ENCODE results near the gene FSTL4. TPM values are rescaled to one million over a fixed set of nuclear protein-coding genes. Genes with fewer than 3 reads are reported as not detected.

The FSTL4 gene
- total and polyA plus RNA-seq, 2 experiments from 2014 or later, result 1.4 to 2.8 TPM

DNA sequence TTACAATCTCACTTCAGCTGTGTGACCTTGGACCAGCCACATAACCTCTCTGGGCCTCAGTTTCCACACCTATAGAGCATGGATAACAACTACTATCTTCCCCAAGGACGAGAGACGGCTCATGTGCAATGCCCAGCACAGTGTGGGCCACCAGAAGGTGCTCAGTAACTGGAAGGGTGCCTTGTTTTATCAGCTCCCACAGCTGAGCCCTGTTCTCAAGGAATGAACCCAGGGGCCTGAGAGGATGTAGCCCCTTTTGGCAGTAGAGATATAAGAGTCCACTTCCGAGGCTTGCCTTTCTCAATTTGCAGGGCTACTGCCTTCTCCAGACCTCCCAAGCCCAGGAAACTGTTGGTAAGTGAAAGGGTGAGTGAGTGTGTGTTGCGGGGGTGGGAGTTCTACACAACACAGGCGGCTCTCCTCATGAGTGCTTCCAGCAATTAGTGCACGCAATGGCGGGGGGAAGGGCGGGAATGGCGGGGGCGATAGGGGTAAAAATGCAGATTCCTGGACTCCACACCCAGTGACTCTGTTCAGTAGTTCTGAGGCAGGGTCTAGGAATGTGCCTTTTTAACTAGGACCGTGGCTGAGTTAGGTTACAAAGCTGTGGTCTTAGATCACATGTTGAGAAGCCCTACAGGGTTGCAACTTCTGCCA, 185.1 kb downstream of the FSTL4 start:
- no peak overlapping the region for H3K4me3 Mint-ChIP-seq
- TF ChIP-seq ZNF114 (CRISPR knock-in tag; IDR thresholded peaks at IDR 0.05), result no peak
- TF ChIP-seq EZH2 (IDR thresholded peaks at IDR 0.05; ENCODE audit: low read depth, unreplicated experiment), result no peak
- TF ChIP-seq POLR2AphosphoS5 (IDR thresholded peaks at IDR 0.05; ENCODE audit: low read depth), result no peak
- TF ChIP-seq STAT1 (IDR thresholded peaks at IDR 0.05; ENCODE audit: unreplicated experiment), result no peak
- TF ChIP-seq ZNF331 (CRISPR knock-in tag; IDR thresholded peaks at IDR 0.05; ENCODE audit: low read depth), result no peak
- TF ChIP-seq, protein P1, sequence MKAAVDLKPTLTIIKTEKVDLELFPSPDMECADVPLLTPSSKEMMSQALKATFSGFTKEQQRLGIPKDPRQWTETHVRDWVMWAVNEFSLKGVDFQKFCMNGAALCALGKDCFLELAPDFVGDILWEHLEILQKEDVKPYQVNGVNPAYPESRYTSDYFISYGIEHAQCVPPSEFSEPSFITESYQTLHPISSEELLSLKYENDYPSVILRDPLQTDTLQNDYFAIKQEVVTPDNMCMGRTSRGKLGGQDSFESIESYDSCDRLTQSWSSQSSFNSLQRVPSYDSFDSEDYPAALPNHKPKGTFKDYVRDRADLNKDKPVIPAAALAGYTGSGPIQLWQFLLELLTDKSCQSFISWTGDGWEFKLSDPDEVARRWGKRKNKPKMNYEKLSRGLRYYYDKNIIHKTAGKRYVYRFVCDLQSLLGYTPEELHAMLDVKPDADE (IDR thresholded peaks at IDR 0.05), result no peak
- TF ChIP-seq JUNB (IDR thresholded peaks at IDR 0.05; ENCODE audit: unreplicated experiment), result no peak
- TF ChIP-seq, protein P2, sequence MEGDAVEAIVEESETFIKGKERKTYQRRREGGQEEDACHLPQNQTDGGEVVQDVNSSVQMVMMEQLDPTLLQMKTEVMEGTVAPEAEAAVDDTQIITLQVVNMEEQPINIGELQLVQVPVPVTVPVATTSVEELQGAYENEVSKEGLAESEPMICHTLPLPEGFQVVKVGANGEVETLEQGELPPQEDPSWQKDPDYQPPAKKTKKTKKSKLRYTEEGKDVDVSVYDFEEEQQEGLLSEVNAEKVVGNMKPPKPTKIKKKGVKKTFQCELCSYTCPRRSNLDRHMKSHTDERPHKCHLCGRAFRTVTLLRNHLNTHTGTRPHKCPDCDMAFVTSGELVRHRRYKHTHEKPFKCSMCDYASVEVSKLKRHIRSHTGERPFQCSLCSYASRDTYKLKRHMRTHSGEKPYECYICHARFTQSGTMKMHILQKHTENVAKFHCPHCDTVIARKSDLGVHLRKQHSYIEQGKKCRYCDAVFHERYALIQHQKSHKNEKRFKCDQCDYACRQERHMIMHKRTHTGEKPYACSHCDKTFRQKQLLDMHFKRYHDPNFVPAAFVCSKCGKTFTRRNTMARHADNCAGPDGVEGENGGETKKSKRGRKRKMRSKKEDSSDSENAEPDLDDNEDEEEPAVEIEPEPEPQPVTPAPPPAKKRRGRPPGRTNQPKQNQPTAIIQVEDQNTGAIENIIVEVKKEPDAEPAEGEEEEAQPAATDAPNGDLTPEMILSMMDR (conservative IDR thresholded peaks at IDR 0.05; ENCODE audit: low read depth in 2 of 2), result no peak
- TF ChIP-seq, protein P3, sequence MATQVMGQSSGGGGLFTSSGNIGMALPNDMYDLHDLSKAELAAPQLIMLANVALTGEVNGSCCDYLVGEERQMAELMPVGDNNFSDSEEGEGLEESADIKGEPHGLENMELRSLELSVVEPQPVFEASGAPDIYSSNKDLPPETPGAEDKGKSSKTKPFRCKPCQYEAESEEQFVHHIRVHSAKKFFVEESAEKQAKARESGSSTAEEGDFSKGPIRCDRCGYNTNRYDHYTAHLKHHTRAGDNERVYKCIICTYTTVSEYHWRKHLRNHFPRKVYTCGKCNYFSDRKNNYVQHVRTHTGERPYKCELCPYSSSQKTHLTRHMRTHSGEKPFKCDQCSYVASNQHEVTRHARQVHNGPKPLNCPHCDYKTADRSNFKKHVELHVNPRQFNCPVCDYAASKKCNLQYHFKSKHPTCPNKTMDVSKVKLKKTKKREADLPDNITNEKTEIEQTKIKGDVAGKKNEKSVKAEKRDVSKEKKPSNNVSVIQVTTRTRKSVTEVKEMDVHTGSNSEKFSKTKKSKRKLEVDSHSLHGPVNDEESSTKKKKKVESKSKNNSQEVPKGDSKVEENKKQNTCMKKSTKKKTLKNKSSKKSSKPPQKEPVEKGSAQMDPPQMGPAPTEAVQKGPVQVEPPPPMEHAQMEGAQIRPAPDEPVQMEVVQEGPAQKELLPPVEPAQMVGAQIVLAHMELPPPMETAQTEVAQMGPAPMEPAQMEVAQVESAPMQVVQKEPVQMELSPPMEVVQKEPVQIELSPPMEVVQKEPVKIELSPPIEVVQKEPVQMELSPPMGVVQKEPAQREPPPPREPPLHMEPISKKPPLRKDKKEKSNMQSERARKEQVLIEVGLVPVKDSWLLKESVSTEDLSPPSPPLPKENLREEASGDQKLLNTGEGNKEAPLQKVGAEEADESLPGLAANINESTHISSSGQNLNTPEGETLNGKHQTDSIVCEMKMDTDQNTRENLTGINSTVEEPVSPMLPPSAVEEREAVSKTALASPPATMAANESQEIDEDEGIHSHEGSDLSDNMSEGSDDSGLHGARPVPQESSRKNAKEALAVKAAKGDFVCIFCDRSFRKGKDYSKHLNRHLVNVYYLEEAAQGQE (IDR thresholded peaks at IDR 0.05; ENCODE audit: unreplicated experiment), result no peak
- no peak for TF ChIP-seq CREB1 (CRISPR knock-in tag; IDR thresholded peaks at IDR 0.05; ENCODE audit: low read depth)
- TF ChIP-seq, protein P4, sequence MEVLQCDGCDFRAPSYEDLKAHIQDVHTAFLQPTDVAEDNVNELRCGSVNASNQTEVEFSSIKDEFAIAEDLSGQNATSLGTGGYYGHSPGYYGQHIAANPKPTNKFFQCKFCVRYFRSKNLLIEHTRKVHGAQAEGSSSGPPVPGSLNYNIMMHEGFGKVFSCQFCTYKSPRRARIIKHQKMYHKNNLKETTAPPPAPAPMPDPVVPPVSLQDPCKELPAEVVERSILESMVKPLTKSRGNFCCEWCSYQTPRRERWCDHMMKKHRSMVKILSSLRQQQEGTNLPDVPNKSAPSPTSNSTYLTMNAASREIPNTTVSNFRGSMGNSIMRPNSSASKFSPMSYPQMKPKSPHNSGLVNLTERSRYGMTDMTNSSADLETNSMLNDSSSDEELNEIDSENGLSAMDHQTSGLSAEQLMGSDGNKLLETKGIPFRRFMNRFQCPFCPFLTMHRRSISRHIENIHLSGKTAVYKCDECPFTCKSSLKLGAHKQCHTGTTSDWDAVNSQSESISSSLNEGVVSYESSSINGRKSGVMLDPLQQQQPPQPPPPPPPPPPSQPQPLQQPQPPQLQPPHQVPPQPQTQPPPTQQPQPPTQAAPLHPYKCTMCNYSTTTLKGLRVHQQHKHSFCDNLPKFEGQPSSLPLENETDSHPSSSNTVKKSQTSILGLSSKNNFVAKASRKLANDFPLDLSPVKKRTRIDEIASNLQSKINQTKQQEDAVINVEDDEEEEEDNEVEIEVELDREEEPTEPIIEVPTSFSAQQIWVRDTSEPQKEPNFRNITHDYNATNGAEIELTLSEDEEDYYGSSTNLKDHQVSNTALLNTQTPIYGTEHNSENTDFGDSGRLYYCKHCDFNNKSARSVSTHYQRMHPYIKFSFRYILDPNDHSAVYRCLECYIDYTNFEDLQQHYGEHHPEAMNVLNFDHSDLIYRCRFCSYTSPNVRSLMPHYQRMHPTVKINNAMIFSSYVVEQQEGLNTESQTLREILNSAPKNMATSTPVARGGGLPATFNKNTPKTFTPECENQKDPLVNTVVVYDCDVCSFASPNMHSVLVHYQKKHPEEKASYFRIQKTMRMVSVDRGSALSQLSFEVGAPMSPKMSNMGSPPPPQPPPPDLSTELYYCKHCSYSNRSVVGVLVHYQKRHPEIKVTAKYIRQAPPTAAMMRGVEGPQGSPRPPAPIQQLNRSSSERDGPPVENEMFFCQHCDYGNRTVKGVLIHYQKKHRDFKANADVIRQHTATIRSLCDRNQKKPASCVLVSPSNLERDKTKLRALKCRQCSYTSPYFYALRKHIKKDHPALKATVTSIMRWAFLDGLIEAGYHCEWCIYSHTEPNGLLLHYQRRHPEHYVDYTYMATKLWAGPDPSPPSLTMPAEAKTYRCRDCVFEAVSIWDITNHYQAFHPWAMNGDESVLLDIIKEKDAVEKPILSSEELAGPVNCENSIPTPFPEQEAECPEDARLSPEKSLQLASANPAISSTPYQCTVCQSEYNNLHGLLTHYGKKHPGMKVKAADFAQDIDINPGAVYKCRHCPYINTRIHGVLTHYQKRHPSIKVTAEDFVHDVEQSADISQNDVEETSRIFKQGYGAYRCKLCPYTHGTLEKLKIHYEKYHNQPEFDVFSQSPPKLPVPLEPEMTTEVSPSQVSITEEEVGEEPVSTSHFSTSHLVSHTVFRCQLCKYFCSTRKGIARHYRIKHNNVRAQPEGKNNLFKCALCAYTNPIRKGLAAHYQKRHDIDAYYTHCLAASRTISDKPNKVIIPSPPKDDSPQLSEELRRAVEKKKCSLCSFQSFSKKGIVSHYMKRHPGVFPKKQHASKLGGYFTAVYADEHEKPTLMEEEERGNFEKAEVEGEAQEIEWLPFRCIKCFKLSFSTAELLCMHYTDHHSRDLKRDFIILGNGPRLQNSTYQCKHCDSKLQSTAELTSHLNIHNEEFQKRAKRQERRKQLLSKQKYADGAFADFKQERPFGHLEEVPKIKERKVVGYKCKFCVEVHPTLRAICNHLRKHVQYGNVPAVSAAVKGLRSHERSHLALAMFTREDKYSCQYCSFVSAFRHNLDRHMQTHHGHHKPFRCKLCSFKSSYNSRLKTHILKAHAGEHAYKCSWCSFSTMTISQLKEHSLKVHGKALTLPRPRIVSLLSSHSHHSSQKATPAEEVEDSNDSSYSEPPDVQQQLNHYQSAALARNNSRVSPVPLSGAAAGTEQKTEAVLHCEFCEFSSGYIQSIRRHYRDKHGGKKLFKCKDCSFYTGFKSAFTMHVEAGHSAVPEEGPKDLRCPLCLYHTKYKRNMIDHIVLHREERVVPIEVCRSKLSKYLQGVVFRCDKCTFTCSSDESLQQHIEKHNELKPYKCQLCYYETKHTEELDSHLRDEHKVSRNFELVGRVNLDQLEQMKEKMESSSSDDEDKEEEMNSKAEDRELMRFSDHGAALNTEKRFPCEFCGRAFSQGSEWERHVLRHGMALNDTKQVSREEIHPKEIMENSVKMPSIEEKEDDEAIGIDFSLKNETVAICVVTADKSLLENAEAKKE (CRISPR knock-in tag; IDR thresholded peaks at IDR 0.05), result no peak
- TF ChIP-seq NANOG (IDR thresholded peaks at IDR 0.05; ENCODE audit: borderline replicate concordance), result no peak
- no peak for TF ChIP-seq EZH2phosphoT487 (IDR thresholded peaks at IDR 0.05; ENCODE audit: unreplicated experiment)
- ATAC-seq (no peak), DNase-seq (ENCODE audit: low spot score) (no peak)
- Histone ChIP-seq H3K4me1 (ENCODE audit: insufficient read depth) (peaks cover 22% of the 10 kb centered on the region), H3K4me3 (no peak overlapping the region), H3F3A (replicated peaks; ENCODE audit: low read depth) (no peaks in the 10 kb centered on the region), H3K27ac (ENCODE audit: low read depth) (no peak overlapping the region), H3K27me3 (ENCODE audit: insufficient read depth) (peaks cover 13% of the 10 kb centered on the region), H4K20me1 (replicated peaks; ENCODE audit: insufficient read depth) (no peaks in the 10 kb centered on the region), H3K4me2 (no peak overlapping the region), H3K9me2 (ENCODE audit: insufficient read depth) (0 out of 2 replicates have a peak, but pooled peaks cover 4% of the 10 kb centered on the region), H3K36me3 (ENCODE audit: insufficient read depth) (no peaks in the 10 kb centered on the region), H3K79me2 (replicated peaks; ENCODE audit: insufficient read depth) (no peaks in the 10 kb centered on the region), H2AFZ (no peak overlapping the region)
- H3K4me1 Mint-ChIP-seq, result peaks cover 42% of the 10 kb centered on the region
- H3K9me3 Mint-ChIP-seq, result no peaks in the 10 kb centered on the region
- H3K27ac Mint-ChIP-seq, result peak overlapping the region; percentile 43; the same call in 1 of the 2 replicates
- H3K27me3 Mint-ChIP-seq (ENCODE audit: insufficient read depth, low read depth, poor library complexity), result peaks cover 17% of the 10 kb centered on the region
- no peaks in the 10 kb centered on the region for H3K36me3 Mint-ChIP-seq (ENCODE audit: low read depth)
